Central memory CD4-positive, alpha-beta T cell (primary cell): ENCODE results near the gene PCNX1.
"Not testable (repeated sequence)": the region's sequence is repeated elsewhere in the genome, so short reads cannot be mapped to it uniquely, and the experiment has no call there.

Experiments
- DNase-seq: peaks from one replicate; pipeline ENCODE4 v3.0.0; 2022

PCNX1 gene

DNA sequence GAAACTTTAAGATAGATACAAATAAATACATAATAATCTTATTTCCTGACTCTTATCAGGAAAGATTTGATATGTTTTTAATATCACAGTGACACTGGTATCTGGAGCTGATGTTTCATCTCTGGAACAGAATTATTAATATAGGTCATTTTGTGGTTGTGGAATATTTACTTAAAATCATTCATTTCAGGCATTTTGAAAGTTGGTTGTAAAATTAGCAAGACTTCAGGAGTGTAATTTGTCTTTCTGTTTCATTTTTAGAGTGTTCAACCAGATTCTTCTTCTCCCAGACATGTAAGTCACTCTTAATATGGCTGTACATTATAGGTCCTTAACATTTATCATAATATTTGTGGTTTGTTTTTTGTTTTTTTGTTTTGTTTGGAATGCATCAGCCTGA lies 115.7 kb downstream of the PCNX1 start:
- no peak for DNase-seq

DNA sequence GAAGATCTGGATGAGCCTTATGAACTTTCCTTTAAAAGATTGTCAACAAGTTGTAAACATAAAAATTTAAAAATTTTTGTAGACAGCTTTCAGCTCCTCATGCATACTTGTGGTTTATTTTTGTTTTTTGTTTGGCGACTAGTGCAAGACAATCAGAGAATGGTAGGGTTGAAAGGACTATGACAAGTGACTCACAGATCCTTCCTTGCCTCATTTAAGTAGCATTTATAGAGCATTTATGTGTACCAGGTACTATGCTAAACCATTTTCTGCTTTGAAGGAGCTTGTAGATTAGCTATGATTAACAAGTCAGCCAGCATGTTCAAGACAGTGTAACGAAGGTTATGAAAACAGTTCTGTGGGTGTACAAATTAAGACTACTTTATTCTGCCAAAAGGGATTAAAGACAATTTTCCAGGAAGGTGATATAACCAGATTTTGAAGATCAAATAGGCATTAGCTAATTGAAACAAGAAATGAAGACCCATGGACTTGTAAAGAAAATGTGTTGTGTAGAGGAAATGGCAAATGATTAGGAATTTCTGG lies 122.0 kb downstream of the PCNX1 start:
- no peak for DNase-seq

DNA sequence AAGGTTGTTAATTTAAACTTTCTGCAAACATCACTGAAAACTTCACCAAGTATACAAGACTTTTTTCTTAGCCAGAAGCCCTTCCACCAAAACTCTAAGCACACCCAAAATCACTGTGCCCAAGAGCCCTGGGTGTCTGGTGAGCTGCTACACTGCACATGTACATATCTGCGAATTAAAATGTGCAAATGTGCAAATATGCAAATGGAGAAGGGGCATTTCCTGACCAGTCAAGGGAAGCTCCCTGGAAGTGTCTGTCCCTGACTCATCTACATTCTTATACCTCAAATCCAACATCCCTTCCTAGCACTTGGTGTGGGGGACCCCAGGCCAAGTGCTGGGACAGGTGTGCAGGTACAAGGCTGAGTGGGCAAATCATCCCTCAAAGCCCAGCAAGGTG lies 123.7 kb downstream of the PCNX1 start:
- DNase-seq: no peak

DNA sequence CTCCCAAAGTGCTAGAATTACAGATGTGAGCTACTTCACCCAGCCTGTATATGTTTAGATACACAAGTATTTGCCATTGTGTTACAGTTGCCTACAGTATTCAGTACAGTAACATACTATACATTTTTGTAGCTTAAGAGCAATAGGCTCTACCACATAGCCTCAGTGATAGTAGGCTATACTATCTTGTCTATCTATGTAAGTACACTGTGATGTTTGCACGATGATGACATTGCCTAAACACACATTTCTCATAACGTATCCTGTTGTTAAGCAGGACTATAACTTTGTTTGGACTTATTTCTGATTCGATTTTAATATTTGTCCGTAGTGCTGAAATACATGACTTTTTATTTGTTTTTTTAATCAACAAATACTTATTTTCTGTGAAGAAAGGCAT lies 129.2 kb downstream of the PCNX1 start:
- no peak for DNase-seq

DNA sequence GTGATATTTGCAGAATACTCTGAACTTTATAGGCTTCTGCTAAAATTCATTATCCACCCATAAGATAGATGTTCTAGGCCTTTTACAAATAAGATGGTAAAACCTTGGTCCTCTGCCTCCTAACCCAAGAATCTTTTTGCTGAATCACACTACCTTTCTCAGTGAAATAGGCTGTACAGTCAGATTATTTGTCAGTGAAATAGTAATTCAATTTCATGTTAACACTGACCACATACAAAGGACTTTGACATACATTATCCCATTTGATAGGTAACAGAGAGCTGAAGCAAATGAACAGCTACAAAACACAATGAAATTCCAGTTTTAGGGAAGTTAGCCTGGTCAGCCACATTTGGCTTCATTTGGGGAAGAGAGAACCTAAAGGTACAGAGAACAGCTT lies 141.1 kb downstream of the PCNX1 start:
- no peak for DNase-seq

DNA sequence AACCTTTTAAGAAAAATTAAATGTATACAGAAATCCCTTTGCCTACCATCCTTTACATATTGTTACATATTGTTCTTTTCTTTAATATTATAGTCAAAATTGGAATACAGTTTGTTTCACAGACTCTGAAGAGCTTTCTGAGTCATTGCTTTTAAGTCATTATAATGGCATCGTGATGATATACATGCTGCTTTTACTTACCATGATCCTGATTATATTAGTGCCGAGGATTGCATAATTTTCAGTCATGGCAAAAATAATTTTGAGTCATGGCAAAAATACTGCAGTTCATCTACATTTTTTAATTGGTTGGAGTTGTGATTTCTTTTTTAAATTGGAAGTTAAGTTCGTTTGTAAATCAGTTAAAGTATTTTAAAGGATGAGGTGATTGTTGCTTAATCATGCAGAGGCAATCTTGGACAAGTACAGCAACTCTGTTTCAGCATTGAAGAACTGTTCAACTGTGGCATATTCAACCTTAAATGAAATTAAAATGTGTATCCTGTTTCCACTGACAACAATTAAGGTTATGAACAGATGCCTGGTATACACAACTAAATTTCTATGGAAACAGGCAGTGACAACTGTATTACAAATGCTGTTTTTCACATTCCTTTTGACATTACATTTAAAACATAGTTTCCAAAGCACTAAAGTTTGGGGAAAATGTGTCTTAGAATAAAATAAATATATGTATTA lies 142.3 kb downstream of the PCNX1 start:
- DNase-seq: no peak

DNA sequence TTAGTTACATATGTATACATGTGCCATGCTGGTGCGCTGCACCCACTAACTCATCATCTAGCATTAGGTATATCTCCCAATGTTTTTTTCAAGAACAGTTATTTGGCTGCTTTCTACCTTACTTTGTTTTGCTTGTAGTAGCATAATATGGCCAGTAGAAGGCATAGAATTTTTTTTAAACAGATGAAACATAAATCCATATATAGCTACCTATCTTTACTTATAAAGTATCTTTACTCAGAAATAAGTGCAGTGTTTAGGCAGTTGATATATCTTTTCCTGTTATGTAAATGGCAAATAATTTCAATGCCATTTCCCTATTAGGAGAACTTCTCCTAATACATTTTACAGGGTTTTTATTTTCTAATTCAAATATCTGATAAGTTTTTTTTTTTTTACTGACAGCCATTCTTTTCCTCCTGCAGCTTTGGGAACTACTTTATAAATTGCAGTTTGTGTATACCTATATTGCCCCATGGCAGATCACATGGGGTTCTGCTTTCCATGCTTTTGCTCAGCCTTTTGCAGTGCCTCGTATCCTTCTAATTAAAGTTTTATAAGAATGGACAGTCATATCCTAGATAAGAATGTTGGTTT lies 143.1 kb downstream of the PCNX1 start:
- no peak for DNase-seq

DNA sequence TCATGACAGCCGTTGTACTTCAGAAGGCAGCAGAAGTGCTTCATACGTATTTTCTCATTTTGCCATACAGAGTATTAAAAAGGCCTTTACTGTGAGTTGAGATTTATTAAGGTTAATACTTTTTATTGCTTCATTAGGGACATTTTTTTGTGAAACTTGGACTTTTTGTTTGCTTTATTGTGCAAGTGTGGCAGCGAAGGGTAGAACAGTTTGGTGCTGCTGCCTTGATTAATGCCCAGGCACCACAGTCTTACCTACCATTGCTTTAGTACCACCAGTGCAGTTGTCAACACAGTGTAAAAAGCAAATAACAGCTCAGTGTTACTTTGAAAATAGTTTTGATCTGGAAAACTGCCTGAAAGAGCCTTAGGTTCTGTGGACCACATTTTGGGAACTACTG lies 147.4 kb downstream of the PCNX1 start:
- no peak for DNase-seq

DNA sequence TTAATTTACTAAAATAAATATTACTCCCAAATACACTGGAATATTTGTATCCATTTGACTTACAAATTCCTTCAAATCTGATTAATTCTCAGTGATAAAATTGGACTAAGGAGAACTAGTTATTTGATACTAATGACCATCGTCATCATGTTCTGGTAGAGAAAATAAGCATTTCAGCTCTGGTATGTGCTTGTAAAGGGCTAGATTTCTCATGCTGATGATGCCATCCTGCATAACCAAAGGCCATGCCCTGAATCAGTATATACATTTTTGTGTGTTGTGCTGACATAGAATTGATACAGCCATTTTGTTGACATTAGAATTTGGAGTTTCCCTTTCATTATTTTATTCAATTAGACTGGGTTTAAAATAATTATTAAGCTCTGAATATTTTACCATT lies 148.9 kb downstream of the PCNX1 start:
- no peak for DNase-seq

DNA sequence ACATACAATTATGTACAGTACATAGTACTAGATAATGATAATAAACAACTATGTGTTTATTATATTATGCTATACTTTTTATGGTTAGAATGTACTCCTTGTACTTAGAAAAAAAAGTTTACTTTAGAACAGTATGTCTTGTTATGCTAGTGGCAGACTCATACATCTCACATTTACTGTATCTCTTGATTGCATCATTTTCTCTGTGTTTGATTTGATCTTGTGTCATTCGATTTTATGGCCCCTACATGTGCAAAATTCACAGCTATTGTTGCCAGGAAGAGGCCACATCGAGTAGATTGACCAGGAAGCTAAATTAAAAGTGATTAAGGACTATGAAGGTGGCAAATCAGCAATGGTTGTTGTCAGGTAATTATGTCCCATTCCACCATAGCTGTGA lies 153.0 kb downstream of the PCNX1 start:
- no peak for DNase-seq

DNA sequence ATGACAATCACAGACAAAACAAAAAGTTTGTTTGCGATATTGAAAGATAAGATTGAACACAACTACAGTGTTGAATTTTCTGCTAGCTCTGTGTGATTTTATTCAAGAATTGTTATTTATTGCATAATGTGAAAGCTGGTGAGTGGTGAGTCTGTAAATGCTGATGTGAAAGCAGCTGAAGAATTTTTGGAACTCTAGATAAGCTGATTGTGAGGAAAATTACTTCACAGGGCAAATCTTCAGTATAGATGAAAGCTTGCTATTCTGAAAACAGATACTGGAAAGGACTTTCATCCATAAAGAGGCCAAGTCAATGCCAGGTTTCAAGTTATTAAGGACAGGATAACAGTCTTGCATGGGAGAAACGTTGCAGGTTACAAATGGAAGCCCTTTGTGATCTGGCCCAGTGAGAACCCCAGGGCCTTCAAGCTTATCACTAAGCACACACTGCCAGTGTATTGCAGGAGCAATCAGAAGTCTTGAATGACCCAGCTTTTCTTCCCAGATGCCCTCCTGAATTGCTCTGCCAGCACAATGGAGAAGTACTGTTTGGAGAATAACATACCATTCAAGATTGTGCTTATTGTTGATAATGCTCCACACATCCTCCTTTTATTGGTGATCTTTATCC lies 153.7 kb downstream of the PCNX1 start:
- DNase-seq: no peak

DNA sequence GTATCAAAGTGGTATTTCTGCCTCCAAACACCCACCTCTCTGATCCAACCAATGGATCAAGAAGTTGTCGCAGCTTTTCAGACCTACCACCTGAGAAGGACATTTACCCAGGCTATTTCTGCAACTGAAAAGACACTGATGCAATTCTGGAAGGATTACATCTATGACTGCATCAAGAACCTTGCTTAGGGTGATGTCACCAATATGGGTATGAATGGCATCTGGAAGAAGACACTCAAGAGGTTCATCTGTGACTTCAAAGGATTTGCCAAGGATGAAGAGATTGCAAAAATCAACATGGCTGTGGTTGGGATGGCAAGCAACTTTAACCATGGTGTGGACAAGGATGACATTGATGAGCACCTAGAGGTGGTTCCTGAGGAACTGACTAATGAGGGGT lies 154.2 kb downstream of the PCNX1 start:
- DNase-seq: no peak

DNA sequence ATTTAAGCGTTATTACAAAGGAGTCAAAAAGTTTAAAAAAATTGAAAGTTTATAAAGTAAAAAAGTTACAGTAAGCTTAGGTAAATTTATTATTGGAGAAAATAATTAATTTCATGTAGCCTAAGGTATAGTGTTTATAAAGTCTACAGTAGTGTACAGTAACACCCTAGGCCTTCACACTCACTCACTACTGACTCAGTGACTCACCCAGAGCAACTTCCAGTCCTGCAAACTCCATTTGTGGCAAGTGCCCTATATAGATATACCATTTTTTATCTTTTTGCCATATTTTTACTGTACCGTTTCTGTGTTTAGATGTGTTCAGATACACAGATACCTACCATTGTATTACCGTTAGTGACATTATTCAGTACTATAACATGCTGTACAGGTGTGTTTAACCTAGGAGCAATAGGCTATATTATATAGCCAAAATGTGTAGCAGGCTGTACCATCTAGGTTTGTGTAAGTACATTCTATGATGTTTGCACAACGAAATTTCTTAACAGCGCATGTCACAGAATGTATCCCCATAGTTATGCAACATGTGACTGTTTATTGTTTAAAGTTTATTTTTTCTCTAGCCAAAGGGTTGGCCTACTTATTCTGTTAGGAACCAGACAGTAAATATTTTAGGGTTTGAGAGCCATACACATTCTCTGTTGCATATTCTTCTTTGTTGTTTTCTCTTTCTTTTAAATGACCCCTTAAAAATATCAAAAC lies 155.5 kb downstream of the PCNX1 start:
- no peak for DNase-seq

DNA sequence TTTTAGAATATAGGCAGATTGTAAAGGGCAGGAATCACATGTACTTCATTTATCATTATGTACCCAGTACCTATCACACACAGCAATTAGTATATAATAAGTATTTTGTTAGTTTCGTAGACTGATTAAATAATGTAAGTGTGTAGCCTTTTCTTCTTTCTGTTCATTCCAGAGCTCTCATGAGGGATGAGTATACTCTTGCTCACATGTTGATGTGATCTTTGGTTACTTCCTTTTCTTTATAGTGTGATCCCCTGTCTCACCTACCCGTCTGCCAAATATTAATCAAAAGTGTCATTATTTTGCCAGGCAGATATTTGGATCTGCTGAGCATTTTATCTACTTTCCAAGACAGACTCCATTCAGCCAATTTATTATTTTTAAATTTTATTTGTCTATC lies 156.1 kb downstream of the PCNX1 start:
- DNase-seq: no peak

DNA sequence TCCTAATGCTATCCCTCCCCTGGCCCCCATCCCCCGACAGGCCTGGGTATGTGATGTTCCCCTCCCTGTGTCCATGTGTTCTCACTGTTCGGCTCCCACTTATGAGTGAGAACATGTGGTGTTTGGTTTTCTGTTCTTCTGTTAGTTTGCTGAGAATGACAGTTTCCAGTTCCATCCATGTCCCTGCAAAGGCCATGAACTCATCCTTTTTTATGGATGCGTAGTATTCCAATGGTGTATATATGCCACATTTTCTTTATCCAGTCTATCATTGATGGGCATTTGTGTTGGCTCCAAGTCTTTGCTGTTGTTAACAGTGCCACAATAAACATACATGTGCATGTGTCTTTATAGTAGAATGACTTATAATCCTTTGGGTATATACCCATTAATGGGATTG lies 157.5 kb downstream of the PCNX1 start:
- DNase-seq: not testable (repeated sequence)

DNA sequence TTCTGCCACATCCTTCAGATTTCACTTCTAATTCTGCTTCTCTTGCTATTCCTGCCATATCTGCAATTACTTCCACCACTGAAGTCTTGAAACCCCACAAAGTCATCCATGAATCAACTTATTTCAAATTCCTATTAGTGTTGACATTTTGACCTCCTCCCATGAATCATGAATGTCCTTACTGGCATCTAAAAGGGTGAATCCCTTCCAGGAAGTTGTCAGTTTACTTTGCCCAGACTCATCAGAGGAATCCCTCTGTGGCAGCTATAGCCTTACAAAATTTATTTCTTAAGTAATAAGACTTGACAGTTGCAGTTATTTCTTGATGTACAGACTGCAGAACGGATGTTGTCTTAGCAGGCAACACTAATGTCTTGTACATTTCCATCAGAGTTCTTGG lies 162.9 kb downstream of the PCNX1 start:
- no peak for DNase-seq

DNA sequence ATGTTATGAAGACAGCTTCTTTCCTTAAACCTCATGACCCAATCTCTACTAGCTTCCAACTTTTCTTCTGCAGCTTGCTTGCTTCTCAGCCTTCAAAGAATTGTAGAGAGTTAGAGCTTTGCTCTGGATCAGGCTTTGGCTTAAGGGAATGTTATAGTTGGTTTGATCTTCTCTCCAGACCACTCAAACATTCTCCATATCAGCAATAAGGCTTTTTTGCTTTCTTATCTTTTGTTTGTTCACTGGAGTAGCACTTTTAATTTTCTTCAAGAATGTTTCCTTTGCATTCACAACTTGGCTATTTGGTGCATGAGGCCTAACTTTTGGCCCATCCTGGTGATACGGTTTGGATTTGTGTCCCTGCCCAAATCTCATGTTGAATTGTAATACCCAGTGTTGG lies 163.8 kb downstream of the PCNX1 start:
- DNase-seq: no peak

DNA sequence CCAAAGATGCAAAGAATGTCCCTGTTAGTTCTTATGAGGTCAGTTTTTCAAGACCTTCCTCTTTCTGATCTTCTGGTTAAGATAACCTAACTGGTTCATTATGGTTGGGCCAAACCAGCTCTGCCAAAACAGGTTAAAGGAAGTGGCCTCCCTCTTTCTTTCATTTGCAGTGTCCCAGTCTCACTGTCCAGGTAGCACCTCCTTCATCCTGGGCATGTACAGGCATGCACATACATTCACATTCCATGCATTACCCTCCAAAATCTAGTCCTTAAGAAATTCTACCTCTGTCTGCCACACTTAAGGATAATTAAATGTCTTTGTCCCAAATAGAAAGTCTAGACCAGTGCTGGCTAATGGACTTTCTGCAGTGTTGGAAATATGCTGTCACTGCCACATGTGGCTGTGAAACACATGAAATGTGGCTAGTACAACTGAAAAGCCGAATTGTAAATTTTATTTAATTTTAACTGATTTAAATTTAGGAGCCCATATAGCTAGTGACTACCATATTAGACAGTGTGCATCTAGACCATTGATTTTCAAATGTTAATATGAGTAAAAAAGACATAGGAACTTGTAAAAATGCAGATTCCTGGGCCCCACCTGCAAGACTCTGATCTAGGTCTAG lies 169.3 kb downstream of the PCNX1 start:
- DNase-seq: no peak

DNA sequence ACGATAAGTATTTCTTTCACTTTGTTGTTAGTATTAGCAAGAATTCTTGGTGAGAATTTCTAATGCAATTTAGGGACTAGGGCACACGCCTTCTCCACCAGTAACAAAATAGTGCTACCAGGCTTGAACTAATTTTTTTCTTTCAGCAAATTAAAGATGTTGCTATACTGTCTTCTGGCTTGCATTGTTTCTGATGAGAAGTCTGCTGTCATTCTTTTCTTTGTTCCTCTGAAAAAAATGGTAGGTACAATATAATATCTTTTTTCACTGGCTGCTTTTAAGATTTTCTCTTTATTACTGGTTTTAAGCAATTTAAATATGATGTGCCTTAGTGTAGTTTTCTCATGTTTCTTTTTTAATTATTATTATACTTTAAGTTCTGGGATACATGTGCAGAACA lies 171.2 kb downstream of the PCNX1 start:
- DNase-seq: no peak

DNA sequence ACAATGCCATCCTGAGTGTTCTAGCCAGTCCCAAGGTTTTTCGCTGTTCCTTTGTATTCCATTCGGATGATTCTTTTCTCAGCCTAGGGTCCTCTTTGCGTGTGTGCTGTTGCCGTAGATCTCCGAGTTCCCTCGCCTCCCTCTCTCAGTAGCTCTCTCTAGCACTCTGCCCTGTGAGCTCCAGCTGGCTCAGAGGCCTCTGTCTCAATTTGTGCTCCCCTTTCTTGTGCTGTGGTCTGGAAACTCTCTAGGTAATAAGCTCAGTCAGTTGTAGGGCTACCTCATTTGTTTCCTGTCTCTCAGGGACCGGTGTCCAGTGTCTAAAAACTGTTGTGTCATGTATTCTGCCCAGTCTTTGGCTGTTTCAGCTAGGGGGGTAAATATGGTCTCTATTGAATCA lies 179.3 kb downstream of the PCNX1 start:
- DNase-seq: no peak

DNA sequence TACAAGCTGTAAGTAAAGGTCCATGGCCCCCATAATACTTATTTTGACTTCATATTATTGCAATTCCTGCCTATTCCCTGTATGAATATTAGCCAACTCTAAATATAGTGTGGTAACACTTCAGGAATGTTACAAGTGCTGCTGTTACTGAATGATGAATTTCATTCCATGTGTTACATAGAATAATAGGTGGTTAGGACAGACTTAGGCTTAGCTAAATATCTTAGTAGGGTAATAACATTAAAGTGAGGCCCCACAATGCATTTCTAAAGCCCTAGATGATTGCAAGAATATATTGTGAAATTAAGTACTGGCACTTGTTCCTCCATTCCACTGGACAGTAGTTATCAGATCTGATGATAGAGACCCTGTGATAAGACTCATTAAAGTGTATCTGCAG lies 182.7 kb downstream of the PCNX1 start:
- DNase-seq: no peak

DNA sequence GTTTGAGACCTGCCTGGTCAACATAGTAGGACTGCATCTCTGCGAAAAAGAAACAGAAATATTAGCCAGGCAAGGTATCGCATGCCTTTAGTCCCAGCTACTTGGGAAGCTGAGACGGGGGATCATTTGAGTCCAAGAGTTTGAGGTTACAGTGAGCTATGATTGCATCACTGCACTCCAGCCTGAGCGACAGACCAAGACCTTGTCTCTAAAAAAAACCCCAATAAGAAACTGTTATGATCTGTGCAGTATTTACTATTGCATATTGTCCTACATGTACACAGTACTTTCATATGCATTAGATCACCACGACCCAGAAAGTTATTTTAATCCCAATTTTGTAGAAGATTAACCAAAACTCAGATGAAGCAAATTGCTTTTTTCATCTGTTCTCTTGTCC lies 187.5 kb downstream of the PCNX1 start:
- no peak for DNase-seq

DNA sequence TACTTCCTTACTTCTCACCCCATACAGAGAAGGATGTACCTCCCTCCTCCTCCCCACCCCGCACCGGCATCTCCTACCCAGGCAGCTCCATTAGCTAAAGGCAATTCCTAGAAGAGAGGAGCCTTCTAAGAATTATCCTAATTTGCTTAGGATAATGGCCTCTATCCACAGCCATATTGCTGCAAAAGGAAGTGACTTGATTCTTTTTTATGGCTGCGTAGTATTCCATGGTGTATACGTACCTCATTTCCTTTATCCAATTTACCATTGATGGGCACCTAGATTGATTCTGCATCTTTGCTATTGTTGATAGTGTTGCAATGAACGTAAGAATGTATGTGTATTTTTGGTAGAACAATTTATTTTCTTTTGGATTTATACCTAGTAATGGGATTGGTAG lies 189.7 kb downstream of the PCNX1 start:
- DNase-seq: no peak
